HL-60 (cell line): ENCODE data around the gene HYPK.

Experiments
- GABPA ChIP-seq: IDR thresholded peaks from 2 replicates; pipeline ENCODE4 v1.6.1; 2012; ENCODE audit warnings: low read depth
- POLR2AphosphoS5 ChIP-seq: IDR thresholded peaks from 2 replicates; pipeline ENCODE4 v1.6.1; 2012; ENCODE audit warnings: low read depth
- SPI1 ChIP-seq: IDR thresholded peaks from 2 replicates; pipeline ENCODE4 v1.6.1; 2012; ENCODE audit warnings: low read depth, mild to moderate bottlenecking, borderline replicate concordance
- TF ChIP-seq, protein P1 (sequence below): IDR thresholded peaks from one replicate; pipeline ENCODE4 v1.5.1; 2011; ENCODE audit warnings: low read length, control low read depth, inconsistent platforms; ENCODE audit not compliant: insufficient read depth
- TF ChIP-seq, protein P2 (sequence below): IDR thresholded peaks from 2 replicates; pipeline ENCODE4 v1.6.1; 2012; ENCODE audit warnings: low read depth; ENCODE audit not compliant: insufficient replicate concordance

GRCh38 chr15:43776718-43777266 lies 23.6 kb upstream of the HYPK start, which contains the start of gene ELL3:
- TF ChIP-seq, protein P1, sequence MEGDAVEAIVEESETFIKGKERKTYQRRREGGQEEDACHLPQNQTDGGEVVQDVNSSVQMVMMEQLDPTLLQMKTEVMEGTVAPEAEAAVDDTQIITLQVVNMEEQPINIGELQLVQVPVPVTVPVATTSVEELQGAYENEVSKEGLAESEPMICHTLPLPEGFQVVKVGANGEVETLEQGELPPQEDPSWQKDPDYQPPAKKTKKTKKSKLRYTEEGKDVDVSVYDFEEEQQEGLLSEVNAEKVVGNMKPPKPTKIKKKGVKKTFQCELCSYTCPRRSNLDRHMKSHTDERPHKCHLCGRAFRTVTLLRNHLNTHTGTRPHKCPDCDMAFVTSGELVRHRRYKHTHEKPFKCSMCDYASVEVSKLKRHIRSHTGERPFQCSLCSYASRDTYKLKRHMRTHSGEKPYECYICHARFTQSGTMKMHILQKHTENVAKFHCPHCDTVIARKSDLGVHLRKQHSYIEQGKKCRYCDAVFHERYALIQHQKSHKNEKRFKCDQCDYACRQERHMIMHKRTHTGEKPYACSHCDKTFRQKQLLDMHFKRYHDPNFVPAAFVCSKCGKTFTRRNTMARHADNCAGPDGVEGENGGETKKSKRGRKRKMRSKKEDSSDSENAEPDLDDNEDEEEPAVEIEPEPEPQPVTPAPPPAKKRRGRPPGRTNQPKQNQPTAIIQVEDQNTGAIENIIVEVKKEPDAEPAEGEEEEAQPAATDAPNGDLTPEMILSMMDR, result no peak
- TF ChIP-seq POLR2AphosphoS5 (no peak), SPI1 (no peak), GABPA (no peak)
- TF ChIP-seq, protein P2, sequence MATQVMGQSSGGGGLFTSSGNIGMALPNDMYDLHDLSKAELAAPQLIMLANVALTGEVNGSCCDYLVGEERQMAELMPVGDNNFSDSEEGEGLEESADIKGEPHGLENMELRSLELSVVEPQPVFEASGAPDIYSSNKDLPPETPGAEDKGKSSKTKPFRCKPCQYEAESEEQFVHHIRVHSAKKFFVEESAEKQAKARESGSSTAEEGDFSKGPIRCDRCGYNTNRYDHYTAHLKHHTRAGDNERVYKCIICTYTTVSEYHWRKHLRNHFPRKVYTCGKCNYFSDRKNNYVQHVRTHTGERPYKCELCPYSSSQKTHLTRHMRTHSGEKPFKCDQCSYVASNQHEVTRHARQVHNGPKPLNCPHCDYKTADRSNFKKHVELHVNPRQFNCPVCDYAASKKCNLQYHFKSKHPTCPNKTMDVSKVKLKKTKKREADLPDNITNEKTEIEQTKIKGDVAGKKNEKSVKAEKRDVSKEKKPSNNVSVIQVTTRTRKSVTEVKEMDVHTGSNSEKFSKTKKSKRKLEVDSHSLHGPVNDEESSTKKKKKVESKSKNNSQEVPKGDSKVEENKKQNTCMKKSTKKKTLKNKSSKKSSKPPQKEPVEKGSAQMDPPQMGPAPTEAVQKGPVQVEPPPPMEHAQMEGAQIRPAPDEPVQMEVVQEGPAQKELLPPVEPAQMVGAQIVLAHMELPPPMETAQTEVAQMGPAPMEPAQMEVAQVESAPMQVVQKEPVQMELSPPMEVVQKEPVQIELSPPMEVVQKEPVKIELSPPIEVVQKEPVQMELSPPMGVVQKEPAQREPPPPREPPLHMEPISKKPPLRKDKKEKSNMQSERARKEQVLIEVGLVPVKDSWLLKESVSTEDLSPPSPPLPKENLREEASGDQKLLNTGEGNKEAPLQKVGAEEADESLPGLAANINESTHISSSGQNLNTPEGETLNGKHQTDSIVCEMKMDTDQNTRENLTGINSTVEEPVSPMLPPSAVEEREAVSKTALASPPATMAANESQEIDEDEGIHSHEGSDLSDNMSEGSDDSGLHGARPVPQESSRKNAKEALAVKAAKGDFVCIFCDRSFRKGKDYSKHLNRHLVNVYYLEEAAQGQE, result no peak
